SK-N-SH (cell line): ENCODE measurements around the gene DMRT3. TPM values are rescaled to one million over a fixed set of nuclear protein-coding genes. Genes with fewer than 3 reads are reported as not detected.
"Not testable (repeated sequence)": the region's sequence is repeated elsewhere in the genome, so short reads cannot be mapped to it uniquely, and the experiment has no call there.

Experiments used
- CTCF ChIA-PET: fragments of 300-600, 350-600 bp; formaldehyde crosslinking; extraction: SDS; loops from one replicate; lab custom pipeline; 2021; lab: Yijun Ruan, JAX
- POLR2A ChIA-PET: fragments of 350-600 bp; sonication (Branson Sonifier 250); formaldehyde crosslinking; extraction: SDS; loops from one replicate; lab custom pipeline; 2020; ENCODE audit warnings: antibody characterized with exemption, inconsistent platforms; lab: Yijun Ruan, JAX
- DNase-seq: peaks from one replicate; pipeline ENCODE4 v3.0.0; 2012
- H2AFZ ChIP-seq: fragments of 200-600 bp; sonication (generic); 2 replicates; pipeline ENCODE4 v1.8.1; 2016; ENCODE audit warnings: antibody characterized with exemption, mild to moderate bottlenecking, low read depth
- H3F3A ChIP-seq: fragments of 200-600 bp; sonication (generic); replicated peaks from 2 replicates; pipeline ENCODE3; 2016; ENCODE audit warnings: antibody characterized with exemption, mild to moderate bottlenecking; ENCODE audit not compliant: insufficient read depth
- H3K27ac ChIP-seq, 2 experiments: fragments of 200-500 bp in 1 of 2; fragments of 200-600 bp in 1 of 2; sonication (Bioruptor generic) in 1 of 2; sonication (generic), shearing (Covaris generic) in 1 of 2; 2 replicates each; pipeline versions ENCODE4 v1.5.1 to v1.6.1; 2014 to 2016; ENCODE audit warnings: low read depth in 2 of 2, inconsistent platforms in 1 of 2, low read length in 1 of 2, mild to moderate bottlenecking in 1 of 2, mixed read lengths in 1 of 2
- H3K27me3 ChIP-seq: fragments of 200-600 bp; sonication (generic), shearing (Covaris generic); 2 replicates; pipeline ENCODE4 v1.6.1; 2016; ENCODE audit warnings: mixed run types; ENCODE audit not compliant: insufficient read depth
- H3K36me3 ChIP-seq, 2 experiments: fragments of 200-500 bp in 1 of 2; fragments of 200-600 bp in 1 of 2; sonication (Bioruptor generic) in 1 of 2; sonication (generic) in 1 of 2; replicated peaks in 1 of 2; 2 replicates each; pipeline versions ENCODE3 to v1.5.1; 2014 to 2016; ENCODE audit warnings: low read length in 1 of 2, mild to moderate bottlenecking in 1 of 2; ENCODE audit not compliant: insufficient read depth in 2 of 2, control insufficient read depth in 1 of 2
- H3K4me1 ChIP-seq, 2 experiments: fragments of 200-500 bp in 1 of 2; fragments of 200-600 bp in 1 of 2; sonication (Bioruptor generic) in 1 of 2; sonication (generic), shearing (Covaris generic) in 1 of 2; 2 replicates each; pipeline versions ENCODE4 v1.5.1 to v1.6.1; 2014 to 2016; ENCODE audit warnings: low read depth in 1 of 2, low read length in 1 of 2, mixed run types in 1 of 2; ENCODE audit not compliant: insufficient read depth in 2 of 2, control insufficient read depth in 1 of 2
- H3K4me2 ChIP-seq: fragments of 200-600 bp; sonication (generic), shearing (Covaris generic); 2 replicates; pipeline ENCODE4 v1.6.1; 2017; ENCODE audit warnings: mixed run types
- H3K4me3 ChIP-seq, 2 experiments: fragments of 200-500 bp in 1 of 2; fragments of 200-600 bp in 1 of 2; sonication (Bioruptor generic) in 1 of 2; sonication (generic), shearing (Covaris generic) in 1 of 2; 2 replicates each; pipeline versions ENCODE4 v1.5.1 to v1.8.1; 2014 to 2016; ENCODE audit warnings: low read depth in 2 of 2, inconsistent platforms in 1 of 2, low read length in 1 of 2, mild to moderate bottlenecking in 1 of 2, mixed read lengths in 1 of 2, moderate library complexity in 1 of 2
- H3K79me2 ChIP-seq: fragments of 200-600 bp; sonication (generic); 2 replicates; pipeline ENCODE4 v1.8.1; 2017; ENCODE audit warnings: mild to moderate bottlenecking; ENCODE audit not compliant: insufficient read depth
- H3K9ac ChIP-seq: fragments of 200-600 bp; sonication (generic); 2 replicates; pipeline ENCODE4 v1.6.1; 2017; ENCODE audit warnings: mixed run types
- H3K9me2 ChIP-seq: fragments of 200-600 bp; sonication (generic); 2 replicates; pipeline ENCODE4 v1.6.1; 2017; ENCODE audit warnings: mixed run types
- H3K9me3 ChIP-seq: fragments of 200-600 bp; sonication (generic); 2 replicates; pipeline ENCODE4 v1.6.1; 2017; ENCODE audit warnings: mixed run types, mild to moderate bottlenecking, moderate library complexity
- H4K20me1 ChIP-seq: fragments of 200-600 bp; sonication (generic); 2 replicates; pipeline ENCODE4 v1.6.1; 2017; ENCODE audit warnings: mild to moderate bottlenecking, mixed run types; ENCODE audit not compliant: insufficient read depth
- EP300 ChIP-seq, 2 experiments: IDR thresholded peaks; 2 replicates each; pipeline versions ENCODE4 v1.4.0 to v1.6.1; 2012; ENCODE audit warnings: borderline replicate concordance in 1 of 2, low read depth in 1 of 2, low read length in 1 of 2
- FOSL2 ChIP-seq: IDR thresholded peaks from 2 replicates; pipeline ENCODE4 v1.4.0; 2012; ENCODE audit warnings: low read depth, mild to moderate bottlenecking, moderate library complexity, borderline replicate concordance
- FOXJ3 ChIP-seq: sonication (generic); formaldehyde crosslinking; IDR thresholded peaks from 2 replicates; pipeline ENCODE4 v1.5.1; 2020; ENCODE audit warnings: mild to moderate bottlenecking, missing genetic modification reagents
- JUND ChIP-seq: IDR thresholded peaks from 2 replicates; pipeline ENCODE4 v1.4.0; 2012
- MEF2A ChIP-seq: IDR thresholded peaks from 2 replicates; pipeline ENCODE4 v1.4.0; 2012; ENCODE audit warnings: low read depth, borderline replicate concordance
- MXI1 ChIP-seq: IDR thresholded peaks from 2 replicates; pipeline ENCODE4 v1.6.1; 2012; ENCODE audit warnings: mild to moderate bottlenecking, low read depth, low read length, improper control_type of control experiment
- NFIC ChIP-seq: IDR thresholded peaks from 2 replicates; pipeline ENCODE4 v1.4.0; 2012; ENCODE audit warnings: borderline replicate concordance
- RAD21 ChIP-seq: IDR thresholded peaks from 2 replicates; pipeline ENCODE4 v1.6.1; 2012; ENCODE audit warnings: mild to moderate bottlenecking, low read length
- RFX5 ChIP-seq: IDR thresholded peaks from 2 replicates; pipeline ENCODE4 v1.6.1; 2012; ENCODE audit warnings: mild to moderate bottlenecking, improper control_type of control experiment, low read length
- ZBTB33 ChIP-seq: IDR thresholded peaks from 2 replicates; pipeline ENCODE4 v1.4.0; 2012; ENCODE audit warnings: low read depth, borderline replicate concordance
- WGBS: methylation state at CpG from one replicate; pipeline ENCODE4 v1.1.6; 2017; ENCODE audit warnings: low lambda C conversion rate; 5-methylcytosine and 5-hydroxymethylcytosine counted together
- polyA plus RNA-seq, 3 experiments: library from polyadenylated mRNA; depleted of rRNA; stranded (reverse); fragments of >200 nt; gene quantifications; 2 replicates each; pipeline ENCODE4 v1.2.3, GENCODE V29; 2012
- TF ChIP-seq, protein P1 (sequence below): IDR thresholded peaks from 2 replicates; pipeline ENCODE4; 2012
- TF ChIP-seq, protein P2 (sequence below): fragments of 150-350 bp; IDR thresholded peaks from 2 replicates; pipeline ENCODE4 v1.6.1; 2017; ENCODE audit warnings: antibody characterized with exemption, low read length, low read depth, borderline replicate concordance

DMRT3 gene
- polyA plus RNA-seq, 1 of the 3 experiments (the other 2 are of a cell fraction), result not detected

GRCh38 chr9:995781-996180, 19.3 kb downstream of the DMRT3 start (continued):
- TF ChIP-seq, protein P1, sequence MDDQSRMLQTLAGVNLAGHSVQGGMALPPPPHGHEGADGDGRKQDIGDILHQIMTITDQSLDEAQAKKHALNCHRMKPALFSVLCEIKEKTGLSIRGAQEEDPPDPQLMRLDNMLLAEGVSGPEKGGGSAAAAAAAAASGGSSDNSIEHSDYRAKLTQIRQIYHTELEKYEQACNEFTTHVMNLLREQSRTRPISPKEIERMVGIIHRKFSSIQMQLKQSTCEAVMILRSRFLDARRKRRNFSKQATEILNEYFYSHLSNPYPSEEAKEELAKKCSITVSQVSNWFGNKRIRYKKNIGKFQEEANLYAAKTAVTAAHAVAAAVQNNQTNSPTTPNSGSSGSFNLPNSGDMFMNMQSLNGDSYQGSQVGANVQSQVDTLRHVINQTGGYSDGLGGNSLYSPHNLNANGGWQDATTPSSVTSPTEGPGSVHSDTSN, result no peak
- TF ChIP-seq MXI1 (no peak), FOSL2 (no peak), RFX5 (no peak), NFIC (no peak), EP300 (IDR thresholded peaks at IDR 0.05; ENCODE audit: borderline replicate concordance in 1 of 2, low read depth in 1 of 2, low read length in 1 of 2) (no peak), MEF2A (no peak), FOXJ3 (CRISPR knock-in tag) (no peak), RAD21 (no peak), JUND (no peak)
- TF ChIP-seq, protein P2, sequence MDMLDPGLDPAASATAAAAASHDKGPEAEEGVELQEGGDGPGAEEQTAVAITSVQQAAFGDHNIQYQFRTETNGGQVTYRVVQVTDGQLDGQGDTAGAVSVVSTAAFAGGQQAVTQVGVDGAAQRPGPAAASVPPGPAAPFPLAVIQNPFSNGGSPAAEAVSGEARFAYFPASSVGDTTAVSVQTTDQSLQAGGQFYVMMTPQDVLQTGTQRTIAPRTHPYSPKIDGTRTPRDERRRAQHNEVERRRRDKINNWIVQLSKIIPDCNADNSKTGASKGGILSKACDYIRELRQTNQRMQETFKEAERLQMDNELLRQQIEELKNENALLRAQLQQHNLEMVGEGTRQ, result no peak
- TF ChIP-seq, all 33 proteins: peak for 0

GRCh38 chr9:998299-999110, 22.1 kb downstream of the DMRT3 start:
- CTCF ChIA-PET, H3K36me3 ChIP-seq, H2AFZ ChIP-seq, H3K9me2 ChIP-seq, DNase-seq, H3K9ac ChIP-seq, H3K79me2 ChIP-seq, H3K27me3 ChIP-seq, H4K20me1 ChIP-seq, H3K4me1 ChIP-seq, H3K4me2 ChIP-seq, H3F3A ChIP-seq, H3K4me3 ChIP-seq, H3K27ac ChIP-seq, H3K9me3 ChIP-seq, POLR2A ChIA-PET: not testable (repeated sequence)
- WGBS, result 69% methylated on average over 23 of the region's 55 CpGs

GRCh38 chr9:1001838-1002237, 25.4 kb downstream of the DMRT3 start:
- H3K9me2 ChIP-seq, result no peaks in the 10 kb centered on the region
- H3K4me2 ChIP-seq, result no peak overlapping the region
- no peaks in the 10 kb centered on the region for H3K79me2 ChIP-seq
- no peak overlapping the region for H3K9ac ChIP-seq
- DNase-seq, result no peak
- 2% methylated on average over 4 of the region's 4 CpGs for WGBS
- H3K27ac ChIP-seq, result no peak overlapping the region
- TF ChIP-seq ZBTB33 (no peak), FOXJ3 (CRISPR knock-in tag) (no peak)
- TF ChIP-seq, protein P1, result no peak
- H4K20me1 ChIP-seq, result no peaks in the 10 kb centered on the region
- H3K9me3 ChIP-seq, result no peaks in the 10 kb centered on the region; the same call in 1 of the 2 replicates
- no peak overlapping the region for H3K4me3 ChIP-seq
- no peak overlapping the region for H2AFZ ChIP-seq
- peaks cover 11% of the 10 kb centered on the region; the same call in 1 of the 2 replicates for H3K27me3 ChIP-seq
- H3K4me1 ChIP-seq, result no peaks in the 10 kb centered on the region
- H3K36me3 ChIP-seq, result no peaks in the 10 kb centered on the region
- ChIA-PET POLR2A (no interaction called here), CTCF (no interaction called here)
- H3F3A ChIP-seq, result peaks cover 9% of the 10 kb centered on the region
